HG02610 (cell line): ENCODE data around the gene RCAN3.

Experiments
- ATAC-seq: cut with Tn5 transposase; IDR thresholded peaks from one replicate; pipeline ENCODE4 v1.9.1; 2021; ENCODE audit warnings: mild to moderate bottlenecking, moderate library complexity; ENCODE audit not compliant: unreplicated experiment

RCAN3 gene

GRCh38 chr1:24572301-24572700, 69.7 kb downstream of the RCAN3 start:
- no peak for ATAC-seq

- no peak for ATAC-seq
Observed at GRCh38 chr1:24575905-24576587, 73.4 kb downstream of the RCAN3 start.

- no peak for ATAC-seq
Observed at GRCh38 chr1:24578846-24579245, 76.2 kb downstream of the RCAN3 start.

- ATAC-seq = no peak
Observed at GRCh38 chr1:24580756-24581155, 78.1 kb downstream of the RCAN3 start.

- no peak for ATAC-seq
Observed at GRCh38 chr1:24584171-24584647, 81.6 kb downstream of the RCAN3 start.

GRCh38 chr1:24586119-24586518, 83.5 kb downstream of the RCAN3 start:
- no peak for ATAC-seq

- no peak for ATAC-seq
Observed at GRCh38 chr1:24586970-24587820, 84.6 kb downstream of the RCAN3 start.

- no peak for ATAC-seq
Observed at GRCh38 chr1:24588573-24588972, 85.9 kb downstream of the RCAN3 start.

- no peak for ATAC-seq
Observed at GRCh38 chr1:24589200-24589599, 86.6 kb downstream of the RCAN3 start.
